Stimulated activated naive CD4-positive, alpha-beta T cell (primary cell): Measurements from ENCODE around the gene GPR183.
A peak's percentile ranks its signal among the peaks of the same experiment; 100 is the strongest.

ENCODE experiments used
- DNase-seq, 6 experiments: peaks; one replicate each; lab custom pipeline; 2025; lab: John Stamatoyannopoulos, UW

GPR183 gene

DNA sequence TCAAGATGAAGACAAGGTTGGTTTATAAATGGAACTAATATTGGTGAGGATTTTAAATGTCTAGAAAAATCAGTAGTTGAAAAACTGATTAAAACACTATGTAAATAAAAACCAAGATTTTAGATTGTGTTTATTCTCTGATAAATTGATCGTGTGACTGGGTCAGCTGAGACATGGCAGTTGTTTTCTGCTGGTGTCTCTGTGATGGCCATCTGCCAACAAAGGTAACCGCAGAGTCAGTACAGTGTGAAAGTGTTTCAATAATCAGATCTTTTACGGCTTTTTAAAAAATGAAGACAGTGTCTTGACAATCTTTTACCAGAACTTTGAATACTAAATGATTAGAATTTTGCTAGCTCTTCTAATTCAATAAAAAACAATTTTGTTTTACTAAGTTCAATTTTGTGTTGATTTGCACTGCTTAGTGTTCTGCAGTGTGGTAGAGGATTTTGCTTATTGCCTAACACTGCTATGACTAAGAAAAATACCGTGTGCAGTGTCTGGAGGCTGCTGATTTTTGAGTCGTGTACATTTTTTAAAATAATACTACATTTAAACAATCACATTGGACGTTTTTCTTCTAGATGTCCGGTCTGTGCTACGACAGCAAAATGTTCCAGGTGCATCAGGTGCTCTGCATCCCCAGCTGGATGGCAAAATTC lies 32.7 kb upstream of the GPR183 start:
- DNase-seq, result peak in 4 of 6 experiments; percentile 24 to 44 (median 37)

DNA sequence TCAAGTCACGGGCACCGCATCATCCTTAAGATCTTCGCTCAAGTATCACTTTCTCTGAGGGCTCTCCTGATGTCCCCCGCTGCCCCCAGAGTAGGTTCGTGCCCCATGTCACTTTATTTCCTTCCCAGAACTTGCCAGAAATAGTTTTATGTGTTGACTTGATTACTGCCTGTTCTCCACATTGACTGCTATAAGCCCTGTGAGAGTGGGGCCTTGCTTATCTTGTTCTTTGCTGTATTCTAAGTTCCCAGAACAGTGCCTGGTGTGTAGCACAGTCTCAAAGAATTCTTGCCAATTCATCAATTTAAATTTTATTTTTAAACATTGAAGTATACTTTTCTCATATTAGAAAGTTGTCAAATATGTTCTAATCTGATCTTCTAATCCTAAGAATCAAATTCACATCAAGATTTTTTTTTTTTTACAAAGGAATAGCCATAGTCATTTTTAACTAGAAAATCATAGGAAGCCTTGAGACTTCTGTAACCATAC lies 32.1 kb upstream of the GPR183 start:
- no peak for DNase-seq

DNA sequence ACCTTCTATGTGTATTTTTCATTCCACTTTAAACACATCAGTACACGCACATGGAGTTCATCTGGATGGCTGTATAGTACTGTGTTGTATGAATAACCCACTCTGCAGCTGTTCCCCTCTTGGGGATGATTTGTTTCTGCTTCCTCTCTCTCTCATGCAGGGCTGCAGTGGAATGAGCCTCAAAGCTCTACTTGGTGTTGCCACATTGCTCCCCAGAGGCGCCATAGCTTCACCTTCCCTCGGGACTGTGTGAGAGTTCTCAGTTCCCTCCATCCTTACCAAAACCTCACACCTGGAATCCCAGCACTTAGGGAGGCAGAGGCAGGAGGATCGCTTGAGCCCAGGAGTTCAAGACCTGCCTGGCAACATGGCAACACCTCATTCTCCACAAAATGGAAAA lies 28.4 kb upstream of the GPR183 start:
- DNase-seq, result no peak

DNA sequence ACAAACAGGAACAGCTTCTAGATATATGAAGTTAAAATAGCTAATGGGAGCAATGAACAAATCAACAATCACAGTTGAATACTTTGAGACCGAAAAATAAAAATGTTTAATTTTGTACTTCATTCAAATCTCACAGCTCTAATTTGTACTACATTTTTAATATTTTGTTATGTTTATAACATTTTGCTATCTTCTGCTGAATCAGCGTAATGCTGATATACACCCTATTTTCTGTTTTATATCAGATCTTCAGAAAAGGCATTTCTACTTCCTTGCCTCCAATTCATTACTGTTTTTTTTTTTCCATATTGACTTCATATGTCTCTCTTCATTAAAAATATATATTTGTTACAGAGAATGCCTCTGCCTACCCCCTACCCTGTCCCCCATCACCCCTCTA lies 27.9 kb upstream of the GPR183 start:
- DNase-seq, result no peak

DNA sequence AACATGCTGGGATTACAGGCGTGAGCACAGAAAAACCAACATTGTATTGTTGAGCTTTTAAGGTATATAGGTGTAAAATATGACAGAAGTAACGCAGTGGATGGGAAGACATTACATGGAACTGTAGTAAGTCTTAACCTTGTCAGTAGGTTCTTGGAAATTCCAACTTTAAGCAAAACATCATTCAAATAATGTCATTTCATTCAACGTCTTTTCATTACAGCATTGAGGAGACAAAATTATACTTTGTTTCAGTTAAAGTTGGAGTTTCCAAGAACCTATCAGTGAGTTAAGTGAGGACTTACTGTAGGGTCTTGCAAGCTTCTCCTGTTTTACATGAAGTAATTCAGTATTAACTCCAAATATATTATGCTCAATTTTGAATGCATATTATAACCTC lies 27.0 kb upstream of the GPR183 start:
- no peak for DNase-seq

DNA sequence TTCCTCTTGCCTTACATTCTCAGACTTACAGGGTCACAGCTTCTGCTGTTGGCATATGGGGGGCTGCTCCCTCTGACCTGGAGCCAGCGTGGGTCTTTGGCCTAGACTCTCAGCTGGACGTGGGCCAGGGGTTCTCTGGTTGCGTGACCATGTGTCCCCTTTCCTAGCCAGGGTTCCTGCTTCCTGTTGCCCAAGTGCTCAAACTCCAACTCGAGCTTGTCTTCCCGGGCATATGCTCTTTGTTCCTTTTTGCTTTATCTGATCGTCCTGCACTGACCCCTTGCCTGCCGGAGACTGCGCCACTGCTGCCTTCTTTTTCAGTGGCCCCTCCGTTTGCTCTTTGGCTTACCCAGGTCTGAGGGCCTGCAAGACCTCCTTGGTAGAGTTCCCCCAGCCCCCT lies 25.3 kb upstream of the GPR183 start:
- DNase-seq, result no peak

DNA sequence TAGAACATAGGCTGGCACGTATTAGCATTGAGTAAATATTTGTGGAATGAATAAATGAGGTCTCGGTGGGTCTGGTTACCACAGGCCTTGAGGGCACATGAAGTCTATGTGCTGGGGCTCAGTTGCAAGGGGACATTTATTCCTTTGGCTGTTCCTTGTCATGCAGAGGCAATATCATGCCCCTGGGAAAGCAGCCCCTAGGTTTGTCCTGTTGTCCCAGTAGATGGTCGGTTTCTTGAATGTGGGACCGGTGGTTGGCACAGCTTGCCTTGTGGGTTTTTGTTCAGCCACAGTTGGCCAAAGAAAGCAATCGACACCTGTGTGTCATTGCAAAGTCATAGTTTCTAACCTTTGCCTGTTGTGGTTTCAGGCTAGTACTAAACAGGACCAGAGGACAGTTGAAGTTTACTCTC lies 24.7 kb upstream of the GPR183 start:
- DNase-seq, result no peak

DNA sequence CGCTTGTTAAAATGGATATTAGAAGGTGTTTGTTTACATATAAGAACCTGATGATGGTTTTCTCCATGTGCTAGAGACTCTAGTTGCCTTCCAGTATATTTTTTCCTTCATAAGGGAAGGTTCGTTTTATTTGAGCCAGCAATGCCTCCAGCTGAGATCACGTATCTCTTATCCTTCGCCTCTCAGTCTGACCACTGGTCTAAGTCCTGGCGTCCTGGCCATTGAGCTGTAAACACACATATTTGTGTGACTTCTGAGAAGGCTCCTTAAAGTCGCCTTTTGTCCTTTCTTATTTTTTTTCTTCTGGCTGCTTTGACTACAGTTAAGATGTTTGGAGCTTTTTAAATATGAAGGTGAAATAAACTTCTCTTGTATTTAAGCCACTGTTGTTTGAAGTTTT lies 23.7 kb upstream of the GPR183 start:
- DNase-seq, result no peak

DNA sequence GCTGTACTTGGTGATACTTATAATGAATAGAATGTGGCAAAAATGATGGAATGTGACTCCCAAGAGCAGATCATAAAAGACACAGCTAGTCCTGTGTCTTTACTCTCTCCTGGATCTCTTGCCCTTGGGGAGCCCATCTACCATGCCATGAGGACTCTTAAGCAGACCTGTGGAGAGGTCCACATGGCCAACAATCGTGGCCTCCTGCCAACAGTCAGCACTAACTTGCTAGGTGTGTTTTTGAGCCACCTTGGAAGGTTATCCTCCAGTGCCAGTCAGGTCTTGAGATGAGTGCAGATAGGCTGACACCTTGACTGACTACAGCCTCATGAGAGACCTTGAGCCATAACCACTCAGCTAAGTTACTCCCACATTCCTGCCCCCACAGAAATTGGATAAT lies 22.3 kb upstream of the GPR183 start:
- DNase-seq, result no peak

DNA sequence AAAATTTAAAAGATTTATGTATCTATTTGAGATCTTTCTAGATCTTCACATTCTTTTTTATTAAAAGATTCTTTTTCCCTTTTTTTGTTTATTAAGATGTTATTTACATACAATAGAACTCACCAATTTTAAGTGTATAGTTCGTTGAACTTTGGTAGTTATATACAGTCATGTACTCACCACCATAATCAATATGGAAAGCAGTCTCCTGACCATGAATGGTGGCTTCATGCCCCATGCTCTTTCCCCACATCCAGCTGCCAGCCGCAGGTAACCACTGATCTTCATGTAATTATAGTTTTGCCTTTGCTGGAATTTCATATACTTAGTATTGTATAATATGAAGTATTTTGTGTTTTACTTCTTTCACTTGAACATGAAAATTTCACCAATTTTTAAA lies 20.6 kb upstream of the GPR183 start:
- DNase-seq, result no peak

DNA sequence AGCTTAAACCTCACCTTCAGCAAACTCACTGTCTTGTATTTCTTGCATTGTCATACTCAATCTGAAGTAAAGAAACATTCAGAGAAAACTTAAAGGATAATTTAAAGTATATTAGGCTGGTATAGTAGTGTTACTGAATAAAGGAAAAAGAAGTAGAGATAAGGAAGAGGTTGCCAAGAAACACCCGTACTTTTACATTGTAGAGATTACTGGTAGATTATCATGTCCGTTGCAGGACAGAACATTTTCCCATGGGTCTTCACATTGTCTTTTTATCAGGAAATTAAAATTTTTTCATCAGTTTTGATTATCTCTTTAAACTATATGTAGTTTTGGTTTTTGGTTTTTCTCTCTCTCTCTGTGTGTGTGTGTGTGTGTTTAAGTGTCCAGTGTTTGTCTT lies 19.9 kb upstream of the GPR183 start:
- DNase-seq, result no peak

DNA sequence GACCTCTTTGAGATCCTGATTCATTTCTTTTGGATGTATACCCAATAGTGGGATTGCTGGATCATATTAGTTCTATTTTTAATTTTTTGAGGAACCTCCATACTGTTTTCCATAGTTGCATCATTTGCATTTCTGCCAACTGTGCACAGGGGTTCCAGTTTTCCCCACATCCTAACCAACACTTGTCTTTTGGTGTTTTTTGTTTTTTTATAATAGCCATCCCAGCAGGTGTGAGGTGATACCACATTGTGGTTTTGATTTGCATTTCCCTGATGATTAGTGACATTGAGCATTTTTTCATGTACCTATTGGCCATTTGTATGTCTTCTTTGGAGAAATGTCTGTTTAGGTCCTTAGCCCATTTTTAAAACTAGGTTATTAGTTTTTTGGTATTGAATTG lies 18.8 kb upstream of the GPR183 start:
- no peak for DNase-seq

DNA sequence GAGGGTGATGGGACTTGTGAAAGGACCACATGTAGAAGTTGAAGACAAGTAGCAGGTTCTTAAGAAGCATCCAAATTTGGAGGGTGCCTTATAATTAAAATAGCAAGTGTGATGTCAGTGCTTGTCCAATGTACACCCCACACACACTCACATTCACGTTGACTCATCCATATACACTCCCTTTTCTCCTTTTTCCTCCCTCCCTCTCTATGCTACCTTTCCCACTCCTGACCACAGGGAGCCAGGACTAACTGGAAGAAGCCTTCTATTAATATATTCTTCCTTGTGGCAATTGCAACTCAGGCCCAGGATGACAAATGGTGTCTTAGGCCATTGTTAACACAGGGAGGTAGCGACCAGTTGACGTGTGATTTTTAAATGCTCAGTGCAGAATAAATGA lies 16.3 kb upstream of the GPR183 start:
- no peak for DNase-seq

DNA sequence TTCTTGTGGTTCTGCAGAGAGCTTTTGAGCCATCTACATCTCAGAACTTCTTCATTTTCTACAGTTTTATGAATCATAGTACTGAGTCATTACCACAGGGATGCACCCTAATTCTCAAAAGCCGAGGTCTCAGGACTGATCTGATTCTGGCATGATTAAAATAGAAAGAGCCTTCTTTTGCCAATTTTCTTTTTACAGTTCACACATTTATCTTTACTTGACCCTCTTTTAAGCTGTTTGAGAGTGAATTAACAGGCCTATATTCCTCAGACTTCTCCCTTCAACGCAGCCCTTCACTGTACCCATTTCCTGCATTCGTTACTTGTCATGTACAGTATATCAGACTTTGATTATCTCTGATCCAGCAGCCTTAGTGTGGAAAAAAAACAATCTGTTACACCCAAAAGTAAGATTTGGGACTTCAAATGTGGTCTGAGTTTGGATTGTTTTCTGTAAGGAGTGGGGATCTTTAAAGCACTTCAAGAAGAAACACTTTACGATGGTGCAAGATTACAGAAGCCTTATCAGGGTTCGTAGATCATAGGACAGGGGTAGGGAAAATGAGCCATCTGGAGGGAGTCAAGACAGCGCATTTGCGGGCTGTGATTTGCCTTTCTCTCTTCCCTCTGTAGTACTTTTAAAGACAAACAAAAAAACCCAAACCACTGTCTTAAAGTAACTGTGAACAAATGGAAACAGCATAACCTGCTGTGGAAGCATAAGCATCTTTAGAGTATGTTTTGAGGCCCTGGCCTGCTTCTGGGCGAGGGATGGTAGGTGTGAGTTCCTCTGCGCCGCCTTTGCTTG lies 15.3 kb upstream of the GPR183 start:
- DNase-seq, result peak in 5 of 6 experiments; percentile 12 to 60 (median 32)

DNA sequence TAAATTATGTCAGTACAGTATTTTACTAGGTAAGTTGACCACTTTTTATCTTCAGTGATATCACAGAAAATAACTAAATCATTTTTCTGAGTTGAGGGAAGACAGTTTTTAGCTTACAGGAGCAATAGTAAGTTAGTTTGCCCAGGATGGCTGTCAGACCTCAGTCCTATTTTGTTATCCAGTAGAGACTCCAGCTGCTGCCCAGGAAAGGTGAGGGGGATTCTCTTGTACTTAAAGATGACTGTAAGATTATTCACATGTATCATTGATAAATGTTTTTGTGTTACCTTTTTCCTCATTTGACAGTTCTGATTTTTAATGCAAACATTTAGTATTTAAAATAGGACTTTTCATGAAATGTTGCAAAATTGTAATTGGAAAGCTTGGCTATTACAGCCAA lies 14.5 kb upstream of the GPR183 start:
- no peak for DNase-seq

DNA sequence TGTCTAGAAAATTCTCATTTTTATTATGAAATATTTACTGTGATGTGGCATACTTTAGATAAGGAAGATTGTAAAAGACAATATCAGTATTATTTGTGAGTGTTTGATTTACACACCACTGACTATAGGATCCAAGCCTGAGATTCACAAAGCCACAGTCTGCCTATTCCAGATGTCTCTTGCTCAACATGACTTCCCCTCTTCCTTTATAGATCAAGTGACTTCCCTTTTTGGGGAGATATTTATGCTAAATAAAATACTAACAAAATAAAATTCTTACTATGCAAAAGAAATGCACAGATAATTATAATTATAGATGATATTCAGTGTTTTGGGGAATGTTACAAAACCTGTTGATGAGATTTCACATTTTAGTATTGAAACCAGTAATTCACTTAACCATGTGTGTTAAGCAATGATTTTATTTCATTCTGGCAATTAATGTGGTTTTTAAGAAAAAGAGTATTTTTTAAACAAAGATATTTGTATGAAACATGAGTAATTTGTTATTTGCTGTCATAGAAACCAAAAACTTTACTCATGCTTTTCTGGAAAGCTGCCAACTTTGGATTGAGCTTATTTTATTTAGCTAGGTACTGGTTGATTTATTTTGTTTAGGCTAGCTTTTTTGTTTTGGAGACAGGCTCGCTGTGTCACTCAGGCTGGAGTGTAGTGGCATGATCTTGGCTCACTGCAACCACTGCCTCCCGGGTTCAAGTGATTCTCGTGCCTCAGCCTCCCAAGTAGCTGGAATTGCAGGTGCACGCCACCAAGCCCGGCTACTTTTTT lies 13.7 kb upstream of the GPR183 start:
- DNase-seq, result peak in 5 of 6 experiments; percentile 23 to 61 (median 54)

DNA sequence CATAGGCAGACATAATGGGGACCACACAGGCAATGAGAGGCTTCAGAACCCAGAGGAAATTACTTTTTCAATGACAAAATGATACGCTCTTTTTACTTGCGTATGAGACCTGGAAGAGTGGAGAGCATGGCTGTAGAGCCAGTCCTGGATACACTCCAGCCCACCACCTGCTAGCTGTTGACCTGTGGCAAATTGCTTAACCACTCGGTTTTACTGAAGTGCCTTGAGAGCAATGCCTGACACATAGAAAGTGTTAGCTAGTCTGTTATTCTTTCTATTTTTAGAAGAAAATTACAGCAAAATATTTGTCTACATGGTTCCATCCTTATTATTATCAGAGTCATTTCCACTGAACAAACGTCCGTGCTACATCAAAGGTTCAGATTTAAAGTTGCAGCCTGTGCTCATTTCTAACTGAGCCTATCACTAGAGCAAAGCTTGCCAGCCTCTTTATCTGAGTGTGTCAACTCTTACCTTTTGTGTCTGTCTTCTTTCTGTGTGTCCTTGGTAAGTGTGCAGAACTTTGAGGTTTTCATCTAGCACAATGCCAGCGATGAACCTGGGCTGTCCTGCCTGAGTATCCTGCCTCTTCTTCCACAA lies 9.6 kb upstream of the GPR183 start:
- no peak for DNase-seq

DNA sequence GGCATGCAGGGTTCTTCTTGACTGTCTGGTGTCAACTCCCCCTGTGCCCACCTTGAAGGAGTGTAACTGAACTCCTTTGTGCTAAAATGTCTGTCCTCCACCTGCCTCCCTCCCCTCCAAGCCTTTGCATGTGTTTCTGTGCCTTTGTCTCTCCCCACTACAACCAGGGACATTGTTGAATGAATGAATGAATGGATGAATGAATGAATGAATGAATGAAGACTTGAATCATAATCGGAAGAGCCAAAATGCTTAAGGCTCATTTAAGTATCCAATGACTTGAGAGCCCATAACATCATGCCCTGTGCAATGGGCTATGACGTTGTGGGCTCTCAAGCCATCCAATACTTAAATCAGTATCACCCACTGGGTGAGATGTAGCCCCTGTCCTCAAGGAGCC lies 9.0 kb upstream of the GPR183 start:
- DNase-seq, result no peak

DNA sequence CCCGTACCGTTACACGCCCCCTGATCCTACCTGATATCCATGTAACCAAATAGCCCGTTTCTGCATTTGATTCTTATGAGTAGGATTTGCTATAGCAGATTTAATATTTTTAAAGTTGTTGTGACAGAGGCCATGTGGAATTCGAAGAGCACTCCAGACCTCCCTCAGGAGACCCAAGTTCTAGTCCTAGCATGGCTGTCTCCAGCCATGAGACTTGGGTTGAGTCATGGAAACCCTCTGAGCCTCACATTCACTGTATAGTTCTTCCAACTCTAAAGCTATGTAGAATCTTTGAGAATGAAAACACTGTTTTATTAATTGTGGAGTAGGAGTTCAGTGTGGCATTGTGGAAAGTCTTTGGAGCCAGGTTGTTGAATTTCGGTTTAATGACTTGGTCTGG lies 8.0 kb upstream of the GPR183 start:
- DNase-seq, result no peak

DNA sequence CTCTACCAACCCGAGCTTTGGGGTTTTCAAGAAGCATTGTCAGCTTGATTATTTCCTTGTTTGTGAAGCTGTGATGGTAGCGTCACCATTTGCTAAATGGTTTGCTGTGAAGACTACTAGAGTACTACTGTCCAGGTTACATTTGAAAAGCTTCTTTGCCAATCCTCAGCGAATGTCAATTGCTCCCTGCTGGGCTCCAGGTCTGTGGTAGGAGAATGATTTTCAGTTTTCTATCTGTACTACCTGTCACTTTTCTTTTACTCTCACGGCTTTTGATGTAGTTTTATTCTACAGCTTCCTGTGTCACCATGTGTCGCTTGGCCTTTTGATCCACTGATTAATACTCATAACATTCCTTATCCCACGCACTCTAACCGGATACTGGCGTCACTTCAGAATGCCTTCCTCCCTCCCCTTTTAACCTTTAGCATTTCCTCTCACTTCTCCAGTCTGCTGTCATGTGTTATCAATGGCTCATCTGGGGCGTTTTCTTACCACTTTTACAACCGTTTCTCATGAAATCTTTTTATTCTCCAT lies 7.5 kb upstream of the GPR183 start:
- peak in 5 of 6 experiments; percentile 58 to 86 (median 84) for DNase-seq

DNA sequence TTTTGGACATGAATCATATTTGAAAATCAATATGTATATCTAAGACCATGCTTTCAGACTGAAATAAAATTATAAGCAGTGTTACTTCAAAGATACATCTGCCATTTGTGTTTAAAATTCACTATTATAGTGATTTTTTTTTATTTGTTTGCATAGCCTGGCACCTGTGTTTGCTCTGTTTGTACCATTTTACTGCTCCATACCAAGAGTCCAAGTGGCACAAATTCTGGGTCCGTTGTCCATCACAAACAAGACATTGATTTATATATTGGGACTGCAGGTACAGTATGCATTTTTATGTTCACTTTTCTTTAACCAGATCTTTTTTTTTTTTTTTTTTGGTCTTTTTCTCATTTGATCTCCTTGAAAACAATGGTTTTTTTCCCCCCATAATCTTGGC lies 6.7 kb upstream of the GPR183 start:
- DNase-seq, result no peak

DNA sequence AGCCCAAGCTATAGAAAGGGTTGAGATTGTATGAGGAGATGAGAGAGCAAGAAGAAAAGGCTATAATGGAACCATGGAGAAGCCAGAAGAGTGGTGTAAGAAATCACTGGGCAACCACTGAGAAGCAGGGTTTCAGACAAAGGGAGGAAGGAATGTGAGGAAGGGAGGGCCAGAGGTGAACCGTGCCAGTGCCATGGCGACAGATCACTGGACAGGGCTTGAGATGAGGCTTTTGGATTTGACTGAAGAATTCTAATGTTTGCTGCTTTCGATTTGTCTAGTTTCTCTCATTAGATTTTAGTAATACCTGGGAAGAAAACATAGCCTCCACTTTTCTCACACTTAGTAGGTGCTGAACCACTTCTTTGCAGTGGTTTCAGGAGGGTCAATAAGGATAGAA lies 6.3 kb upstream of the GPR183 start:
- DNase-seq, result no peak
